Mesodermal cell (in vitro differentiated cells): ENCODE results near the gene KISS1R.
A peak's percentile ranks its signal among the peaks of the same experiment; 100 is the strongest.

Source experiments
- H3K27ac ChIP-seq: 2 replicates; pipeline ENCODE4 v1.7.0; 2013; ENCODE audit warnings: mild to moderate bottlenecking, low read depth, low read length, moderate library complexity; ENCODE audit not compliant: severe bottlenecking
- H3K36me3 ChIP-seq: 2 replicates; pipeline ENCODE4 v1.7.1; 2013; ENCODE audit warnings: mild to moderate bottlenecking, low read length, moderate library complexity; ENCODE audit not compliant: control insufficient read depth, insufficient read depth
- H3K4me1 ChIP-seq: one replicate; pipeline ENCODE4 v1.7.1; 2013; ENCODE audit warnings: mild to moderate bottlenecking, low read length; ENCODE audit not compliant: insufficient read depth, control insufficient read depth, poor library complexity, severe bottlenecking
- H3K4me3 ChIP-seq: 2 replicates; pipeline ENCODE4 v1.7.0; 2013; ENCODE audit warnings: low read length, control low read depth, mild to moderate bottlenecking; ENCODE audit not compliant: insufficient read depth, poor library complexity, severe bottlenecking; ENCODE audit errors: extremely low read depth
- H3K9me3 ChIP-seq: 2 replicates; pipeline ENCODE4 v1.7.1; 2013; ENCODE audit warnings: mild to moderate bottlenecking, low read length, moderate library complexity; ENCODE audit not compliant: control insufficient read depth
- WGBS, 2 experiments: methylation state at CpG; one replicate each; pipeline ENCODE4 v1.1.5; 2013; ENCODE audit warnings: missing lambda C conversion rate in 2 of 2; ENCODE audit not compliant: insufficient coverage in 2 of 2; 5-methylcytosine and 5-hydroxymethylcytosine counted together

KISS1R gene

GRCh38 chr19:892243-892893, 24.8 kb upstream of the KISS1R start:
- Histone ChIP-seq H3K27ac (no peak overlapping the region), H3K4me1 (peaks cover 4% of the 10 kb centered on the region), H3K9me3 (no peaks in the 10 kb centered on the region), H3K4me3 (peak overlapping the region; percentile 77), H3K36me3 (peaks cover 39% of the 10 kb centered on the region)
- WGBS, 2 experiments, result 10 to 18% methylated on average over 8 to 16 of the region's 27 CpGs

- H3K9me3 ChIP-seq, result no peaks in the 10 kb centered on the region
- H3K4me1 ChIP-seq, result peaks cover 4% of the 10 kb centered on the region
- WGBS, 2 experiments, result 2% methylated on average over 43 to 48 of the region's 69 CpGs
- H3K27ac ChIP-seq, result peak within 1 kb of the TSS; percentile 99
- peaks cover 41% of the 10 kb centered on the region for H3K36me3 ChIP-seq
- H3K4me3 ChIP-seq, result peak within 1 kb of the TSS; percentile 77
These were observed 24.0 kb upstream of the KISS1R start, which contains the start of the genes MED16 and RNU6-9 for GRCh38 chr19:892894-893689. MED16 (minus strand) TSS chr19:893187; CDS start chr19:891131, 2,056 bp downstream. RNU6-9 (plus strand) TSS chr19:893484.

- H3K36me3 ChIP-seq, result peaks cover 40% of the 10 kb centered on the region
- peaks cover 4% of the 10 kb centered on the region for H3K4me1 ChIP-seq
- no peaks in the 10 kb centered on the region for H3K9me3 ChIP-seq
- H3K4me3 ChIP-seq, result no peak overlapping the region
- 90 to 97% methylated on average over 5 to 8 of the region's 10 CpGs for WGBS, 2 experiments
- no peak overlapping the region for H3K27ac ChIP-seq
These were observed 20.7 kb upstream of the KISS1R start for GRCh38 chr19:896434-896833.

GRCh38 chr19:896999-897398, 20.1 kb upstream of the KISS1R start:
- peaks cover 45% of the 10 kb centered on the region for H3K36me3 ChIP-seq
- H3K4me1 ChIP-seq, result peaks cover under 1% of the 10 kb centered on the region
- H3K27ac ChIP-seq, result no peak overlapping the region
- WGBS, 2 experiments, result 86 to 96% methylated on average over 5 to 9 of the region's 11 CpGs
- no peak overlapping the region for H3K4me3 ChIP-seq
- no peaks in the 10 kb centered on the region for H3K9me3 ChIP-seq

GRCh38 chr19:897442-898039, 19.6 kb upstream of the KISS1R start:
- no peak overlapping the region for H3K27ac ChIP-seq
- peaks cover 49% of the 10 kb centered on the region for H3K36me3 ChIP-seq
- WGBS, 2 experiments, result 87% methylated on average over 25 to 26 of the region's 26 CpGs
- H3K4me3 ChIP-seq, result no peak overlapping the region
- no peaks in the 10 kb centered on the region for H3K9me3 ChIP-seq
- no peaks in the 10 kb centered on the region for H3K4me1 ChIP-seq

- Histone ChIP-seq H3K4me3 (no peak overlapping the region), H3K36me3 (peaks cover 54% of the 10 kb centered on the region), H3K9me3 (no peaks in the 10 kb centered on the region), H3K4me1 (no peaks in the 10 kb centered on the region), H3K27ac (no peak overlapping the region)
- WGBS, 2 experiments, result 85 to 91% methylated on average over 13 to 20 of the region's 20 CpGs
These were observed 18.5 kb upstream of the KISS1R start for GRCh38 chr19:898663-899062.

GRCh38 chr19:899336-900042, 17.6 kb upstream of the KISS1R start:
- 90 to 94% methylated on average over 21 to 31 of the region's 32 CpGs for WGBS, 2 experiments
- no peak overlapping the region for H3K4me3 ChIP-seq
- peaks cover 57% of the 10 kb centered on the region for H3K36me3 ChIP-seq
- H3K4me1 ChIP-seq, result no peaks in the 10 kb centered on the region
- no peaks in the 10 kb centered on the region for H3K9me3 ChIP-seq
- no peak overlapping the region for H3K27ac ChIP-seq

GRCh38 chr19:900043-900301, 17.2 kb upstream of the KISS1R start:
- Histone ChIP-seq H3K9me3 (no peaks in the 10 kb centered on the region), H3K36me3 (peaks cover 57% of the 10 kb centered on the region), H3K4me3 (no peak overlapping the region), H3K4me1 (no peaks in the 10 kb centered on the region), H3K27ac (no peak overlapping the region)
- WGBS, 2 experiments, result 91 to 96% methylated on average over 13 of the region's 15 CpGs

GRCh38 chr19:900302-901111, 16.6 kb upstream of the KISS1R start:
- Histone ChIP-seq H3K4me1 (no peaks in the 10 kb centered on the region), H3K4me3 (no peak overlapping the region), H3K9me3 (no peaks in the 10 kb centered on the region), H3K36me3 (peaks cover 57% of the 10 kb centered on the region), H3K27ac (no peak overlapping the region)
- 91 to 93% methylated on average over 21 to 23 of the region's 30 CpGs for WGBS, 2 experiments
